AG09309 (cell line): ENCODE measurements around the gene LRRC45.

ENCODE experiments used
- DNase-seq: peaks from one replicate; pipeline ENCODE4 v3.0.0-alpha.2; 2010; ENCODE audit warnings: low read depth
- H3K4me3 ChIP-seq: 2 replicates; pipeline ENCODE4 v1.5.1; 2011; ENCODE audit warnings: mild to moderate bottlenecking, low read depth, low read length, moderate library complexity; ENCODE audit not compliant: control insufficient read depth
- CTCF ChIP-seq: IDR thresholded peaks from 2 replicates; pipeline ENCODE4 v1.5.1; 2011; ENCODE audit warnings: mild to moderate bottlenecking, low read depth, low read length, inconsistent platforms; ENCODE audit not compliant: insufficient read depth, control insufficient read depth; ENCODE audit errors: missing control alignments

Gene LRRC45

GRCh38 chr17:82016061-82016874, 6.8 kb upstream of the LRRC45 start:
- no peak for DNase-seq
- H3K4me3 ChIP-seq: no peak overlapping the region
- TF ChIP-seq CTCF: no peak

- no peak for TF ChIP-seq CTCF
- H3K4me3 ChIP-seq: no peak overlapping the region
- no peak for DNase-seq
Measured at GRCh38 chr17:82016875-82017459, 6.1 kb upstream of the LRRC45 start.

- DNase-seq: no peak
- no peak for TF ChIP-seq CTCF
- H3K4me3 ChIP-seq: no peak overlapping the region
Measured at GRCh38 chr17:82017612-82018151, 5.4 kb upstream of the LRRC45 start.

- TF ChIP-seq CTCF: no peak
- no peak overlapping the region for H3K4me3 ChIP-seq
- no peak for DNase-seq
Measured at GRCh38 chr17:82018152-82018988, 4.7 kb upstream of the LRRC45 start.

- no peak for DNase-seq
- TF ChIP-seq CTCF: no peak
Measured at GRCh38 chr17:82018989-82019689, 4.0 kb upstream of the LRRC45 start.

More at GRCh38 chr17:82018989-82019689, 4.0 kb upstream of the LRRC45 start:
- H3K4me3 ChIP-seq: no peak overlapping the region
